Ishikawa (cell line): ENCODE data around the gene PRR27.
A peak's percentile ranks its signal among the peaks of the same experiment; 100 is the strongest.

Source experiments
- CEBPB ChIP-seq: IDR thresholded peaks from 2 replicates; pipeline ENCODE4 v1.6.1; 2012
- CREB1 ChIP-seq: IDR thresholded peaks from 2 replicates; pipeline ENCODE4 v1.6.1; 2012; ENCODE audit warnings: low read depth
- EGR1 ChIP-seq: IDR thresholded peaks from 2 replicates; pipeline ENCODE4 v1.6.1; 2012
- EP300 ChIP-seq: IDR thresholded peaks from 2 replicates; pipeline ENCODE4 v1.6.1; 2012; ENCODE audit warnings: borderline replicate concordance
- FOXM1 ChIP-seq: IDR thresholded peaks from 2 replicates; pipeline ENCODE4 v1.6.1; 2012; ENCODE audit warnings: low read depth, borderline replicate concordance
- NFIC ChIP-seq: IDR thresholded peaks from 2 replicates; pipeline ENCODE4 v1.6.1; 2012
- RAD21 ChIP-seq: IDR thresholded peaks from 2 replicates; pipeline ENCODE4 v1.6.1; 2012; ENCODE audit warnings: low read depth
- TAF1 ChIP-seq: IDR thresholded peaks from 2 replicates; pipeline ENCODE4 v1.6.1; 2012; ENCODE audit warnings: low read depth, mild to moderate bottlenecking
- TCF12 ChIP-seq: IDR thresholded peaks from 2 replicates; pipeline ENCODE4 v1.6.1; 2012; ENCODE audit warnings: low read depth
- TEAD4 ChIP-seq: IDR thresholded peaks from 2 replicates; pipeline ENCODE4 v1.6.1; 2012
- USF1 ChIP-seq: IDR thresholded peaks from 2 replicates; pipeline ENCODE4 v1.6.1; 2012
- YY1 ChIP-seq: IDR thresholded peaks from 2 replicates; pipeline ENCODE4 v1.6.1; 2012; ENCODE audit warnings: low read depth
- ZBTB7A ChIP-seq: IDR thresholded peaks from 2 replicates; pipeline ENCODE4 v1.6.1; 2012; ENCODE audit warnings: low read depth
- TF ChIP-seq, protein P1 (sequence below): IDR thresholded peaks from 2 replicates; pipeline ENCODE4 v1.6.1; 2012
- TF ChIP-seq, protein P2 (sequence below): IDR thresholded peaks from 2 replicates; pipeline ENCODE4 v1.6.1; 2012; ENCODE audit warnings: low read depth, mild to moderate bottlenecking

PRR27 gene

DNA sequence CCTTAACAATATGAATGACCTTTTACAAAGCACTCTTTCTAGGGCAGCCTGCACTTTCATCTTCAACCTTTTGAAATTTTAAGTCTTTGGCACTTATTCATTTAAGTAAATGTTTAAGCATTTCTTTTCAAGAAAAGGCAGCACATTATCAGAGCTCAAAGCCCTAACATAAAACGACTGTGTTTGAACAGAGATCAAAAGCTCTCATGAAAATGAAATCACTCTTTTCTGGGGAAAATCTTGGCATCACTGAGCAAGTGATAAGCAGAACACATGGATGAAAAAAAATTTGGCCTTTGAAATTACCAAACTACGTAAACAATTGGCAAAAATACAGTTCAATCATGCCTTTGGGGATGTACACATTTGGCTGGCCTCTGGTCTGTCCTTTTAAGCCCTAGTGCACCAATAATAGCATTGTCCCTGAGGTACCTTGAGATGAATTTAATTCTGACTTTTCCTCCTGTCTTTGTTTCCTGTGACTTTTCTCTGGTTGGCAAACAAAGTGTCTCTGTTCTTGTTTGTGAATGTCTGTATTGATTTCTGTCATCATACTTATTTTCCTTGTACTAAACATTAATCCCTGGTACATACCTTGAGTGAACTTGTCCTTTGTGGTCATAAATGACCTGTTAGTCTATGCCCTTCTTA, 28.6 kb downstream of the PRR27 start:
- TF ChIP-seq YY1 (no peak), CREB1 (no peak), ZBTB7A (no peak), FOXM1 (no peak), EGR1 (no peak), NFIC (no peak), CEBPB (no peak)
- TF ChIP-seq, protein P1, sequence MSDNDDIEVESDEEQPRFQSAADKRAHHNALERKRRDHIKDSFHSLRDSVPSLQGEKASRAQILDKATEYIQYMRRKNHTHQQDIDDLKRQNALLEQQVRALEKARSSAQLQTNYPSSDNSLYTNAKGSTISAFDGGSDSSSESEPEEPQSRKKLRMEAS: no peak
- TF ChIP-seq, protein P2, sequence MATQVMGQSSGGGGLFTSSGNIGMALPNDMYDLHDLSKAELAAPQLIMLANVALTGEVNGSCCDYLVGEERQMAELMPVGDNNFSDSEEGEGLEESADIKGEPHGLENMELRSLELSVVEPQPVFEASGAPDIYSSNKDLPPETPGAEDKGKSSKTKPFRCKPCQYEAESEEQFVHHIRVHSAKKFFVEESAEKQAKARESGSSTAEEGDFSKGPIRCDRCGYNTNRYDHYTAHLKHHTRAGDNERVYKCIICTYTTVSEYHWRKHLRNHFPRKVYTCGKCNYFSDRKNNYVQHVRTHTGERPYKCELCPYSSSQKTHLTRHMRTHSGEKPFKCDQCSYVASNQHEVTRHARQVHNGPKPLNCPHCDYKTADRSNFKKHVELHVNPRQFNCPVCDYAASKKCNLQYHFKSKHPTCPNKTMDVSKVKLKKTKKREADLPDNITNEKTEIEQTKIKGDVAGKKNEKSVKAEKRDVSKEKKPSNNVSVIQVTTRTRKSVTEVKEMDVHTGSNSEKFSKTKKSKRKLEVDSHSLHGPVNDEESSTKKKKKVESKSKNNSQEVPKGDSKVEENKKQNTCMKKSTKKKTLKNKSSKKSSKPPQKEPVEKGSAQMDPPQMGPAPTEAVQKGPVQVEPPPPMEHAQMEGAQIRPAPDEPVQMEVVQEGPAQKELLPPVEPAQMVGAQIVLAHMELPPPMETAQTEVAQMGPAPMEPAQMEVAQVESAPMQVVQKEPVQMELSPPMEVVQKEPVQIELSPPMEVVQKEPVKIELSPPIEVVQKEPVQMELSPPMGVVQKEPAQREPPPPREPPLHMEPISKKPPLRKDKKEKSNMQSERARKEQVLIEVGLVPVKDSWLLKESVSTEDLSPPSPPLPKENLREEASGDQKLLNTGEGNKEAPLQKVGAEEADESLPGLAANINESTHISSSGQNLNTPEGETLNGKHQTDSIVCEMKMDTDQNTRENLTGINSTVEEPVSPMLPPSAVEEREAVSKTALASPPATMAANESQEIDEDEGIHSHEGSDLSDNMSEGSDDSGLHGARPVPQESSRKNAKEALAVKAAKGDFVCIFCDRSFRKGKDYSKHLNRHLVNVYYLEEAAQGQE: no peak

- no peak for TF ChIP-seq YY1
- TF ChIP-seq RAD21: peak; percentile 54
- no peak for TF ChIP-seq TAF1
These were observed 29.3 kb downstream of the PRR27 start for GRCh38 chr4:70183168-70183939.

GRCh38 chr4:70183940-70184246, 29.9 kb downstream of the PRR27 start:
- TF ChIP-seq TCF12 (no peak), TEAD4 (no peak), EP300 (no peak), ZBTB7A (no peak), CEBPB (no peak), CREB1 (no peak), YY1 (no peak), NFIC (no peak), FOXM1 (no peak), TAF1 (no peak), EGR1 (no peak), USF1 (no peak), RAD21 (no peak)
- TF ChIP-seq, protein P1: no peak
- TF ChIP-seq, protein P2: no peak

GRCh38 chr4:70187216-70187615, 33.2 kb downstream of the PRR27 start:
- TF ChIP-seq EGR1 (no peak), CREB1 (no peak), ZBTB7A (no peak), CEBPB (no peak), EP300 (no peak), YY1 (no peak), TEAD4 (no peak), TCF12 (no peak), TAF1 (no peak), NFIC (no peak)
- TF ChIP-seq, protein P2: no peak
- TF ChIP-seq, protein P1: no peak
